DMS79 (cell line): ENCODE results near the gene SUB1.
"Not testable (repeated sequence)": the region's sequence is repeated elsewhere in the genome, so short reads cannot be mapped to it uniquely, and the experiment has no call there.

Experiments
- DNase-seq: peaks from one replicate; lab custom pipeline; 2025; lab: John Stamatoyannopoulos, UW

SUB1 gene

GRCh38 chr5:32600054-32600622, 14.8 kb downstream of the SUB1 start:
- DNase-seq = no peak

DNA sequence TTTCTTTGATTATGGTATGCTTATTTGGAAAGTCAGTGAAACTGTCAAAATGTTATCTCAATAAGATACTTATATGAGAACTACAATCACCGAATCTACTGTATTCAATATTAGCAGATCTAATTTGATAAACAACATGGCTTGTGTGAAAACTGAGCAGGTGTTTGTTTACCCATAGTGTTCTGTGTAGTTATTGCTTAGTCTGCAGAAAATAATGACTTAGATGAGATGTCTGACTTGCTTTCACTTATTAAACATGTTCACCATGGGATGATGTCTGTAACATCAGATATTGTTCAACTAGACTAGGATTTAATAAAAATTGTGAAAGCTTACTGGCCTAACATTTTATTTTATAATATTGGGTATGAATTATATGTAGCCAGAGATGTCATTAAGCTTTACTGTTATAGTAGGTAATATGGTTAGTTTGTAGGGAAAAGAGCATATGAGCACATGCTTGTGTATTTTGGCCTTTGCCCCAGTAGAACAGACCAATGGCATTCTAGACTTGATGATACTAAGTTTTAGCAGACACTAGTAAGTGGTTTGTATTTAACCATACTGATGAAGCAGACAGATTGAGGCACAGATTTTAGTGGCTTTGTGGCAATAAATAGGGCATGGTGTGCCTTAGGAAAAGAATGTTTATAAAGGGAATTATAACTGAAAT, 16.4 kb downstream of the SUB1 start:
- DNase-seq = no peak

- DNase-seq = no peak
Measured at GRCh38 chr5:32602906-32603305, 17.5 kb downstream of the SUB1 start.

- no peak for DNase-seq
Measured at GRCh38 chr5:32604800-32605765, 19.7 kb downstream of the SUB1 start.

DNA sequence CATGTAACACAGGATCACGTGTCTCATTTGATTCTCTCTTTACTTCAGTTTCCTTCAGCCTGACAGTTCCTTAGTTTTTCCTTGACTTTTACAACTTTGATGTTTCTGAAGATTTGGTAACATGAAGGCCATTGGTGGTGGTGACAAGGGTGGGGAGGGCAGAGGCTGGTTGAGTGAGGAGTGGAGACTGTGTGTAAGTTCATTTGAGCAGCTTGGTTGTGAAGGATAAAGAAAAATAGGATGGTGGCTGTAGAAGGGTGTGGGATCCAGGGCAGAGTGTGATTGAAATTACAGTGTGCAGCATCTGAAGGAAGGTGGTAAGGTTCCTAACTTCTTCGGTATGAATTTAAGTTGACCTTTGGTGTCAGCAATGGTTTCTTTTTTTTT, 20.4 kb downstream of the SUB1 start:
- no peak for DNase-seq

DNA sequence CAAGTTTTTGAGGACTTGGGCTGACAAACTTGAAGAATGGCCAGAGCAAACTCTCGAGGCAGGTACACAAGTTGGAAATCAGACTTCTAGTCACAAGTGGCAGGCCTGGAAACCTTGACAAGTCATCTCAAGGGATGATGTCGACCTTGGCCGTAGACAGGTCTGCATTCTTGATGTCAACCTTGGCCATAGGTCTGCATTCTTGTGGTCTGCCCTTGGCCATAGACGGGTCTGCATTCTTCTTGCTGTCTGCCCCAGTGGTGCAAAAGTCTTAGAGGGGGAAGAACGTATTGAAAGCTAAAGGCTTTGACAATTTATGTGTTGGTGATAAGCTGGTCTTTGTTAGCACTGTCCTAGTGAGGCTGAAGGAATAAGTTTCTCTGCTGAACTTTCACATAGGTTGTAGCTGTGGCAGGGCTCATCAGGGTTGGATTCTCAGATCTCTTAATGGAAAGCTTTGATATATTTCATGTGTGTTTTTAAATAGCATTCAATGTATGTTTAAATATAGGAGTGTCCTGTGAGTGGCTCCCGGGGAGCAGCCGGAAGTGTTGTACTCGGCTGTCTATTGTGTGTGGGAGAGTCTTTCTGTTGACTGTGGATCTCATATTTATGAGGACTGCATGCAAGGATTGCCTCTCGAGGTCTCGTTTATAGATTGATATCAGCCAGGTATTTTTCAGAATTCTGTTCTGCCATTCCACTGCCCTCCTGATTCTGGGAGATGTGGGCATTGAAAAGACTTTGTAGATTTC, 27.0 kb downstream of the SUB1 start:
- DNase-seq = no peak

- peak; percentile 20 for DNase-seq
Measured at GRCh38 chr5:32613050-32613672, 27.8 kb downstream of the SUB1 start.

- DNase-seq = no peak
Measured at GRCh38 chr5:32615236-32615635, 29.9 kb downstream of the SUB1 start.

DNA sequence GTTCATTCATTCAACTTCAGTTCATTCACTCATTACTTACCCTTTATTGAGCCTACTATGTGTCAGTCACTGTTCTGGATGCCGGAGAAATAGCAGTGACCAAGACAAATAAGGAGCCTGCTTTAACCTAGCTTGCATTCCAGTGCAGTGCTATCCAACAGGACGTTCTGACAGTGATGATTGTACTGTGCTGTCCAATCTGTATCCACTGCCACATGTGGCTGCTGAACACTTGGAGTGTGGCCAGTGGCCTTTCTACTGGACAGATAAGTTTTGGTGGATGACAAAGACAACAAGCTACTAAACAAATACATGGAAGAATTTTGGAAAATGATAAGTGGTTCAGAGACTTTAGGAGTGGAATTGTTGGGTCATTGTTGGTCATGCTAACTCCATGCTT, 33.6 kb downstream of the SUB1 start:
- no peak for DNase-seq

DNA sequence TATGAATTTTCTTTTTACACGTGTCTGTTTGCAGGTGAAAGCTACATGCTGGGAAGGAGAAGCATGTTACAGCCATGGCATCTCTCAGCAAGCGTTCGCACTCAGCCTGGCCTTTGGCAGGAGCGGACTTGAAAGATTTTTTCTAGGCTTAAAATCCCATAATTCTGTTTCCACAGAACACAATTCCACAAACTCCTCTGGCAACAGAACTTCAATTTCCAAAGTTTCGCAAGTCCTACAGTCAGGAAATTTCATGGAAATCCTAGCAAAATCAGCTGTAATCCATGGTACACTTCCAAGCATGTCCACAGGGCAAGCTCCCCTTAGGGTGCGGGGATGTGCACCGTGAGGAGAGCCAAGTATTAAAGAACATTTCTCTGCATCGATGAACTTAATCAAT, 35.9 kb downstream of the SUB1 start:
- no peak for DNase-seq

- DNase-seq = no peak
Measured at GRCh38 chr5:32625106-32625505, 39.7 kb downstream of the SUB1 start.

DNA sequence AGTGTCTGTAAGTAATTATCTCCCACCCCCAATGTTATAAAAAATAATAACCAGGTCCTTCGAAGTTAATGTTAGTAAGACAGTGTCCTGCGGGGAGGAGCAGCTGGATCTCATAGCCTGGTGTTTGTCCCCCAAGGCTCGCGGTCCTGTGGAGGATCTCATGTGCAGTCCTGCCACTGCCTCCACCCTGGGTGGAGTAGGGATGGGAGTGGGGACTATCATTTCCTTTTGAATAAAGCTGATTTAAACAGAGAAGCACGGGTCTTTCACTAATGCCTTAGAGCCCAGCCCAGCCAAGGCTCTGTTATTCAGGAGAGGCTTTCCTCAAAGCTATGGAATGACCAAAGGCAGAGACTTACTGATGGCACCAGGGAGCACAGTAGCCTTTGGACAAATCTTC, 40.2 kb downstream of the SUB1 start:
- DNase-seq = no peak

- DNase-seq = no peak
Measured at GRCh38 chr5:32627219-32627870, 42.0 kb downstream of the SUB1 start.

DNA sequence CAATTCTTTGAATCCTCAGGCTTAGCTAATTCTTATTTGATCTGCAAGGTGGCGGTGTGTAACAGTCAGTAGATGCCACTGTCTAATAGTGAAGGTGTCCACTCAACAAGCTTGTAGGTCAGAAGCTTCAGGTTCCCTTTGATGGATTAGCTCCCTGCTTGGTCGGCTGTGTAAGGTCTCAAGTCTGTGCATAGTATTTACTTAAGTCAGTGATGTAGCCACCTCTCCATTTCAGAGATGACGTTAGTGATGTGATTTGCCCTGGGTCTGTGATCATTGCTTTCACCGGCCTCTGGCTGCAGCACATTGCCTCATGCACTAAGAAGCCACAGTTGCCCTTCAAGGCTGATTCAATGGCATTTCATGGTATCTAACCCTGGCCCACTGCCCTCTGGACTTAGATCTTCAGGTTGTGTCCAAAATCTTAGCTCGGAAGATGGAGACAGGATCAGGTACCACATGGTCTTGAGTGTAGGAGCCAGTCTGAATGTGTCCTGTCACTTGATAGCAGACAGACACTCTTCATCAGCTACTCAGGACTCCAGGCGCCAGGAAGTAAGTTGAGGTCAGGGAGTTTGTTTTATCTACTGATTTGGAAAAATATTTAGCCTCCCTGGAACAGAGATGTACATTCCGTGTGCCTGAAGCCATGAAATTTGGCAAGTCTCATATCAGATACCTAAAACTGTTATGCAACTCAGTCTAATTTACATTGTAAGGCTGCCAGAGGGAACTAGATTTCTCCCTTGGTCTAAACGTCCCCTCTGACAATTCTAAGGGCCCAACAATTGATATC, 42.9 kb downstream of the SUB1 start:
- DNase-seq = no peak

GRCh38 chr5:32630867-32631491, 45.6 kb downstream of the SUB1 start:
- DNase-seq = no peak

- DNase-seq = not testable (repeated sequence)
Measured at GRCh38 chr5:32633017-32633416, 47.7 kb downstream of the SUB1 start.

DNA sequence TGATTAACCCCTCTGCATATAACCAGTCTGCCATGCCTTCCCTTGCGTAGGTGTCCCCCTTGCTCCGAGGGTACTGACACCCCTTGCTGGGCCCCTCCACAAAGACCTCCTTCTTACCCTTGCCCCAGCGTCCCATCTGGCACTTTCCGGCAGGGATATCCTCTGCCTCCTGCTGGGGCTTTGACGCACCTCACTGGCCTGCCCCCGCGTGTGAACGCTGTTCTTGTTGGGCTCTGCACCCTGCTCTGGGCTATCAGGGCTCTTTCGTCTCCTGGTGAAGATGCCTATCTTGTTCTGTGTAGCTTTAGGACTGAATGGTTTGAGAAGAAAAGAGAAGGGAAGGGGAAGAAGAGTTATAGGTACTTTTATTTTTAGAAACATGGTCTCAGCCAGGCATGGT, 53.0 kb downstream of the SUB1 start:
- no peak for DNase-seq

DNA sequence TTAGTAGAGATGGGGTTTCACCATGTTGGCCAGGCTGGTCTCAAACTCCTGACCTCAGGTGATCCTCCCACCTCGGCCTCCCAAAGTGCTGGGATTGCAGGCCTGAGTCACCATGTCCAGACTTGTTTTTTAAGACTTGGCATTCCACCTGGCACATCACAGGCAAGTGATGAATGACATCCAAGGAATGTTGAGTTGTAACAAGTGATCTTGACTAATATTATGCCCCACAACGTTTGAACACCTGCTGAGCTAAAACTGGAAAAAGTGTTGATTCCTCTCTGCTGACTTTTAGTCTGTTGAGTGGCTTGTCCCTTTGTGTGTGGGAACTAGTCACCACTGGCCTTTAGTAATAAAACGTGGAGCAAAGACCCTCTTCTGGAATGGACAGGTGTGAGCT, 54.6 kb downstream of the SUB1 start:
- no peak for DNase-seq

DNA sequence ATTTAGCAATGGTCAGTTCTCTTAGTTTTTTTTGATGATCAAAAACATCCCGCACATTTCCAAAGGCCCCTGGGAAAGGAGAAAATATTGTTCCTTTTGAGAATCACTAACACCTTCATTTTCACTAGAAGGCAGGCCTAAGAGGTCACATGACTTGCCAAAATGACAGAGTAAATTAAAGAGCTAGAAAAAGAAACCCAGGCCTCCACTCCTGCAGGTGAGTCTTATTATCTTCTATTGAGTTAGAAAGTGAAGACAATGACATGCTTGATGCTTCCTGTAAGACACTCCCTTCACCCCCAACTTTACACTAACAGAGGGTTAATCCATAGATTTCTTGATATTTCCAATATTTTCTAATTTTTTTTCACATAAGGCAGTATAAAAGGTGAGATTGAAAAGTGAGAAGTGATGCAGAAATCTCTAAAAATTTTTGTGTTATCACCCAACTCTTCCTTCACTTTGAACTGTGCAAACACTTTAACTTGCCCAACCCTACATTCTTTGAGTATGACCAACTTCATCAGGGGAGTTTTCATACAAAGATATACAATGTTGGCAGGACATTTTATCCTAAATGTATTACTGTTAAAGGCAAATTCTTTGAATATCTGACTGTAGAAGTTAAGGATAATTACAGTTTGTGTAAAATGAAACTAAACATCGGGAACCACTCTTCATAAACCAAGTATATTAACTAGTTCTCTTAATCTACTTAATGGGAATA, 57.1 kb downstream of the SUB1 start:
- no peak for DNase-seq
